ENCODE measurements around the gene PIP5K1B.

PIP5K1B gene

DNA sequence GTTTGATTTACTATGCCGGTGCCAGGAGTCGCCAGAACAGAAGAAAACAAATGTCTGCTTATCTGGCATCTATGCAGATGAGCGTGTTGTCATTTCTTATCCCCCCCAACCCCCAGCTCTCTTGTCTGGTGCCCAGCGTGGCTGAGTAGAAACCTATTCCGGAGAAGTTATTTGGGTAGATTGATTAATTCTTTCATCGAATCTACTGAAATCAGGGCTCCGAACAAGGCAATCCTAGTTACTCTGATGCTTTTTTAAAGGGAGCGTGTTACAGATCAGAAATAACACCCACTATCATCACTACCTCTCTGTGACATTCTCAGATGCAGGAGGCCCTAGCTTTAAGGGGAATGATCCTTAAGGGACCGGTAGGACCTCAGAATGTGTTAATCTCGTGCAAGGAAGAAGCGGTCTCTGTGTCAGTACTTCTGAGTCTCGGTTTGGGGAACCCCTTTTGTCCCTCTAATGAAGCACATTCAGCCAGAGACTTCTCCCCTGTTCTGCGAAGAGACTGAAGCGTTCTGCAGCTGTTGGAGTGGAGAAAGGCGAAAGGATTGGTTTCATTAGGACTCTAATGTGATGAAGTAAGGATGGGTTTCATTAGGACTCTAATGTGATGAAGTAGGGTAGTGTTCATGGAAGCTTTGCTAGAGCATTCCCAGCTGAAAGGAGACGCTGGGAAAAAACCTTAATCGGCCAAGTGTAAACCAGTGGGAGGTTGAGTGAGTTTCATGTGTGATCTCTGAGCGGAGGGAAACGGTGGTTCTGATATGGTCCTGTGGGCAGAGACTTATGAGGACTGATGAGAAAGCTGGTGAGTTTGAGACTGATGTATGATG lies 1.5 kb downstream of the PIP5K1B start:
- TF ChIP-seq, protein P1, sequence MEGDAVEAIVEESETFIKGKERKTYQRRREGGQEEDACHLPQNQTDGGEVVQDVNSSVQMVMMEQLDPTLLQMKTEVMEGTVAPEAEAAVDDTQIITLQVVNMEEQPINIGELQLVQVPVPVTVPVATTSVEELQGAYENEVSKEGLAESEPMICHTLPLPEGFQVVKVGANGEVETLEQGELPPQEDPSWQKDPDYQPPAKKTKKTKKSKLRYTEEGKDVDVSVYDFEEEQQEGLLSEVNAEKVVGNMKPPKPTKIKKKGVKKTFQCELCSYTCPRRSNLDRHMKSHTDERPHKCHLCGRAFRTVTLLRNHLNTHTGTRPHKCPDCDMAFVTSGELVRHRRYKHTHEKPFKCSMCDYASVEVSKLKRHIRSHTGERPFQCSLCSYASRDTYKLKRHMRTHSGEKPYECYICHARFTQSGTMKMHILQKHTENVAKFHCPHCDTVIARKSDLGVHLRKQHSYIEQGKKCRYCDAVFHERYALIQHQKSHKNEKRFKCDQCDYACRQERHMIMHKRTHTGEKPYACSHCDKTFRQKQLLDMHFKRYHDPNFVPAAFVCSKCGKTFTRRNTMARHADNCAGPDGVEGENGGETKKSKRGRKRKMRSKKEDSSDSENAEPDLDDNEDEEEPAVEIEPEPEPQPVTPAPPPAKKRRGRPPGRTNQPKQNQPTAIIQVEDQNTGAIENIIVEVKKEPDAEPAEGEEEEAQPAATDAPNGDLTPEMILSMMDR (conservative IDR thresholded peaks at IDR 0.05; ENCODE audit: control insufficient read depth, insufficient read depth, low read depth, low read length): no peak
- DNase-seq (ENCODE audit: low read depth): no peak
- no peak overlapping the region for H3K4me3 ChIP-seq (ENCODE audit: control insufficient read depth, low read depth, low read length)

DNA sequence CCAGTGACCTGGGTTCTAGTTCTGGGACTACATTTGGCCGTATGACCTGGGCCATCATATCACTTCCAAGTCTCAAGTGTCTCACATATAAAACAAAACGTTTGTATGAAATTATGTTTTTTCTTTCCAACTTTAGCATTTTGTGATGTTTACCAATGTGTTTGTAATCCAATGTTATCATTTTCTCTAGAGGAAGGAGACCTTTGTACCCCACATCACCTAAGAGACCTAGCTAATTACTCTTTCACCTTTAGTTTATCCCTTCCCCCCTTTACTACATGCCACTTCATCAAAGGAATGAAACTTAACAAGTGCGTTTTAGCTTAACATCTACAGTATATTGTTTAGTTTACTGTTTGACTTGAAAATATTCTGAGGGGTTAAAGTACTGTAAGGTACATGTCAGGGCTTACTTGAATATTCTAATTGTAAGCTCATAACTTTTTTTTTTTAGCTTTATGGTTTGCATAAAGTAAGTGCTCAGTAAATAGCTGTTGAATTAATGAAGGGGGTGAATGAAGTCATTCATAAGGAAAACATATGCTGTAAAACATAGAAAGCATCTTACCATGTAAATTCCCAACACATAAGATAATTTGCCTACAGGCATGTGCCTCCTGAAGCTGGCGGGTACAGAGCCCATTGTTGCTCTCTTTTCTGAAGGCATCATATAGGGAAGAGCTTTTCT lies 2.9 kb downstream of the PIP5K1B start:
- no peak for DNase-seq (ENCODE audit: low read depth)
- TF ChIP-seq, protein P1 (conservative IDR thresholded peaks at IDR 0.05; ENCODE audit: control insufficient read depth, insufficient read depth, low read depth, low read length): no peak
- no peak overlapping the region for H3K4me3 ChIP-seq (ENCODE audit: control insufficient read depth, low read depth, low read length)

DNA sequence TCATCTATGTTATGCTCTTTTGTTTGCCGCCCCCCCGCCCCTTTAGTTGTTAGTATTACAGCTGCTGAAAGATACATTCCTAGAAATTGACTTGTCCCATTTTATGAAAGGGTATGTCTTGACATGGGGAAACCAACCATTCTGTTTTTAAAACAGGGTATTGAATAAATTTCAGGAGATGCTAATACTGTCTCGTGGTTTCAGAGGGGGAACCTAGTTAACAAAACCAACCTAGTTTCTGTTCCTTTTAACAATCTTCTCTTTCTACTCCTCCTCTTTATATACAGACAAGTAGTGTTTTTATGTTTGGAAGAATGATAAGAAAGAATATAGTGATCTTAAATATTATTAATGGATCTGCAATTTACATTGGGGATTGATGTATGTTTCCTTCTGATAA lies 3.5 kb downstream of the PIP5K1B start:
- DNase-seq (ENCODE audit: low read depth): no peak
- TF ChIP-seq, protein P1 (conservative IDR thresholded peaks at IDR 0.05; ENCODE audit: control insufficient read depth, insufficient read depth, low read depth, low read length): no peak
- no peak overlapping the region for H3K4me3 ChIP-seq (ENCODE audit: control insufficient read depth, low read depth, low read length)

DNA sequence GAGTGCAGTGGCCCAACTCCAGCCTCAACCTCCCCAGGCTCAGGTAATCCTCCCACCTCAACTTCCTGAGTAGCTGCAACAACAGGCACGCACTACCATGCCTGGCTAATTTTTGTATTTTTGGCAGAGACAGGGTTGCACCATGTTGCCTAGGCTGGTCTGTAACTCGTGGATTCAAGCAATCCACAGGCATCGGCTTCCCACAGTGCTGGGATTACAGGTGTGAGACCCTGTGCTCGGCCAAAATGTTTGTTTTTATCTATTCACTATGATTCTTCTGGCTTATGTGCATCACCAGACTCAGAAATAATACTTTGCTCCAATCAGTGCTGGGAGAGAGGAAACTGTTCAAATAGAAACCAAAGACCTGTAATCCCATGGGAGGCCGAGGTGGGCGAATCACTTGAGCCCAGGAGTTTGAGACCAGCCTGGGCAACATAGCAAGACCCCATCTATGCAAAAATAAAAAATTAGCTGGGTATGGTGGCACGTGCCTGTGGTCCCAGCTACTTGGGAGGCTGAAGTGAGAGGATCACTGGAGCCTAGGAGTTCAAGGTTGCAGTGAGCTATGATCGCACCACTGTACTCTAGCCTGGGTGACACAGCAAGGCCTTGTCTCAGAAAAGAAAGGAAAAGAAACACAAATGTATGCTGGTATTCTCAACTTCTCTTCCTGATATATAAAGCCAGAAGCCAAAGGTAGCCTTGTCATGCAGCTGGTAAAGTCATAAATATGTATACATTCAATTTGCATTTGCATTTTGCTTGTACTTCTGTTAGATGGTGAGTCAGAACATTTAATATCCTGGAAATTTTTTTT lies 4.5 kb downstream of the PIP5K1B start:
- no peak for DNase-seq (ENCODE audit: low read depth)
- TF ChIP-seq, protein P1 (conservative IDR thresholded peaks at IDR 0.05; ENCODE audit: control insufficient read depth, insufficient read depth, low read depth, low read length): no peak
- no peak overlapping the region for H3K4me3 ChIP-seq (ENCODE audit: control insufficient read depth, low read depth, low read length)

DNA sequence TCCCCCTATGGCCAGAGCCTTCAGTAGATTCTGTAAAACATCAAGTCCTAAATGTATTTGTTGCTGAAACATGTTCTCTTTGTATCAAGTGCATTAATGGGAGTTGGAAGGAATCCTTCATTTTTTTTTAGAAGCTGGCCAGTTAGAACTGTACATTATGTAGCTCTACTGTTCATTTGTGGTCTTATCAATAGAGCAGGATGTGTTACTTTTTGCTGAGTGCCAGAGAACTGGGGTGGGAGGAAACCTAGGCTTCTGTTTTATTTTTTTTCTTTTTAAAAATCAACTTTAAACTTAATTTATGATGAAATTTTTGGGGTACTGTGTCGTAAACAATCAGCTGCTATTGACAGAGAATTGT lies 5.1 kb downstream of the PIP5K1B start:
- H3K4me3 ChIP-seq (ENCODE audit: control insufficient read depth, low read depth, low read length): no peak overlapping the region
- TF ChIP-seq, protein P1 (conservative IDR thresholded peaks at IDR 0.05; ENCODE audit: control insufficient read depth, insufficient read depth, low read depth, low read length): no peak
- no peak for DNase-seq (ENCODE audit: low read depth)

DNA sequence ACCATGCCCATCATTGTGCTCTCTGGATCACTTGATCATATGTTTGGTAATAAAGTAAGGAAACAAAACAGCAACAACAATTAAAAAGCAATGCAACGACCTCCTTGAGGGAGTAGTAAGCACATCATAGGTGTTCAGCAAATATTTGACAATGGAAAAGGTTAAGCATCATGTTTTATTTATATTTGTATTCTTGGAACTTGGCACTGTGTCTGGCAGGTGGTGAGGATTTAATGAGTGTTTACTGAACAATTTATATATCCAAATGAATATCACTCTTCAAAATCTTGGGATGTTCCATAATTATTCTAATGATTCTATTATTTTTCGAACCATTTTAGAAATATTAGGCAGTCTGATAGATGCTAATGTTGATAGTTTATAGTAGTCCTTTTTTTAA lies 6.2 kb downstream of the PIP5K1B start:
- DNase-seq (ENCODE audit: low read depth): no peak
- TF ChIP-seq, protein P1 (conservative IDR thresholded peaks at IDR 0.05; ENCODE audit: control insufficient read depth, insufficient read depth, low read depth, low read length): no peak
- H3K4me3 ChIP-seq (ENCODE audit: control insufficient read depth, low read depth, low read length): no peak overlapping the region

Measured in fibroblast of mammary gland (primary cell).